Progenitor cell of endocrine pancreas (in vitro differentiated cells): Measurements from ENCODE around the gene DYNLT4. TPM values are rescaled to one million over a fixed set of nuclear protein-coding genes. Genes with fewer than 3 reads are reported as not detected.

ENCODE experiments used
- DNase-seq: peaks from one replicate; pipeline ENCODE4 v3.0.0; 2021; ENCODE audit warnings: low spot score; ENCODE audit not compliant: unreplicated experiment
- H3K27ac Mint-ChIP-seq: 2 replicates; pipeline ENCODE4 v1.8.0; 2021; ENCODE audit warnings: mild to moderate bottlenecking, moderate library complexity, mixed read lengths
- H3K27me3 Mint-ChIP-seq: 2 replicates; pipeline ENCODE4 v1.8.0; 2021; ENCODE audit warnings: mixed read lengths
- H3K36me3 Mint-ChIP-seq: 2 replicates; pipeline ENCODE4 v1.8.0; 2022; ENCODE audit warnings: mixed read lengths; ENCODE audit not compliant: insufficient read depth
- H3K4me1 Mint-ChIP-seq: 2 replicates; pipeline ENCODE4 v1.8.0; 2021; ENCODE audit warnings: low read depth, mixed read lengths
- H3K4me3 Mint-ChIP-seq: 2 replicates; pipeline ENCODE4 v1.8.0; 2021; ENCODE audit warnings: low read depth, mild to moderate bottlenecking, moderate library complexity, mixed read lengths
- H3K9me3 Mint-ChIP-seq: 2 replicates; pipeline ENCODE4 v1.8.0; 2021; ENCODE audit warnings: low read depth, mixed read lengths
- total RNA-seq: library from RNA; stranded (reverse); gene quantifications from 2 replicates; pipeline ENCODE4 v1.2.1, GENCODE V29; 2021
- TF ChIP-seq, protein P1 (sequence below): fragments of 200-600 bp; sonication (generic); IDR thresholded peaks from one replicate; pipeline ENCODE4 v1.5.0; 2021; ENCODE audit warnings: antibody characterized with exemption, mild to moderate bottlenecking; ENCODE audit not compliant: unreplicated experiment

The DYNLT4 gene
- total RNA-seq, 1 donor from 2014 or later: 0.79 TPM

DNA sequence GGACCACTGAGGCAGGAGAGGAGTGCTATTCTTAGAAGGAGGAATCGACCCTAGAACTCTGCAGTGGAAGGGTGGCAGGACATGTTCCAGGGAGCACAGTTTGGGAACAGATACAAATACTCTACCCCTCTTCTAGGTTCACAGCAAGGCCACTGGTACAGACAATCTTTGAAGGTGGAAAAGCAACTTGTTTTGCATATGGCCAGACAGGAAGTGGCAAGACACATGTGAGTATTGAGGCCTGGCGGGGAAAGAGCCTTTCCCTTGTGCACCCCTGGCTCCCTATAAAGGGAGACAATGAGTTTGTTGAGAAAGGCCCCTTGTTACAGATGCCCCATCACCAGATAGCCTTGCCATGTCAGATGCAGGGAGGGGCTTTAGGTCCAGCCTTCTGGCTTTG lies 49.7 kb downstream of the DYNLT4 start:
- Mint-ChIP-seq H3K27me3 (no peaks in the 10 kb centered on the region), H3K36me3 (peaks cover 3% of the 10 kb centered on the region), H3K4me1 (no peaks in the 10 kb centered on the region), H3K9me3 (no peaks in the 10 kb centered on the region), H3K27ac (no peak overlapping the region), H3K4me3 (no peak overlapping the region)
- DNase-seq: no peak
- TF ChIP-seq, protein P1, sequence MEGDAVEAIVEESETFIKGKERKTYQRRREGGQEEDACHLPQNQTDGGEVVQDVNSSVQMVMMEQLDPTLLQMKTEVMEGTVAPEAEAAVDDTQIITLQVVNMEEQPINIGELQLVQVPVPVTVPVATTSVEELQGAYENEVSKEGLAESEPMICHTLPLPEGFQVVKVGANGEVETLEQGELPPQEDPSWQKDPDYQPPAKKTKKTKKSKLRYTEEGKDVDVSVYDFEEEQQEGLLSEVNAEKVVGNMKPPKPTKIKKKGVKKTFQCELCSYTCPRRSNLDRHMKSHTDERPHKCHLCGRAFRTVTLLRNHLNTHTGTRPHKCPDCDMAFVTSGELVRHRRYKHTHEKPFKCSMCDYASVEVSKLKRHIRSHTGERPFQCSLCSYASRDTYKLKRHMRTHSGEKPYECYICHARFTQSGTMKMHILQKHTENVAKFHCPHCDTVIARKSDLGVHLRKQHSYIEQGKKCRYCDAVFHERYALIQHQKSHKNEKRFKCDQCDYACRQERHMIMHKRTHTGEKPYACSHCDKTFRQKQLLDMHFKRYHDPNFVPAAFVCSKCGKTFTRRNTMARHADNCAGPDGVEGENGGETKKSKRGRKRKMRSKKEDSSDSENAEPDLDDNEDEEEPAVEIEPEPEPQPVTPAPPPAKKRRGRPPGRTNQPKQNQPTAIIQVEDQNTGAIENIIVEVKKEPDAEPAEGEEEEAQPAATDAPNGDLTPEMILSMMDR: no peak

Other genes starting within 250 kb of the DYNLT4 start
- 11.8 and 13.9 TPM in 2 replicates for gene TMEM53, start 132.9 kb downstream of the DYNLT4 start, total RNA-seq
- 14.9 and 15.0 TPM in 2 replicates for gene ARMH1, start 132.6 kb downstream of the DYNLT4 start, total RNA-seq
- not detected in 2 replicates for gene RNU5D-1, start 76.2 kb downstream of the DYNLT4 start, total RNA-seq
- 26.6 and 28.7 TPM in 2 replicates for gene KIF2C, start 67.5 kb downstream of the DYNLT4 start, total RNA-seq
- gene RPS8, start 31.8 kb downstream of the DYNLT4 start, total RNA-seq: 1,808 and 1,842 TPM in 2 replicates
- 2.1 and 2.4 TPM in 2 replicates for gene BEST4, start 19.2 kb downstream of the DYNLT4 start, total RNA-seq
- 11.8 and 13.3 TPM in 2 replicates for gene PLK3, start 7.0 kb downstream of the DYNLT4 start, total RNA-seq
- 26.7 and 27.5 TPM in 2 replicates for gene BTBD19, start 1.2 kb upstream of the DYNLT4 start, total RNA-seq
- gene PTCH2, start 35.9 kb upstream of the DYNLT4 start, total RNA-seq: 2.9 and 3.0 TPM in 2 replicates
- gene EIF2B3, start 179.2 kb upstream of the DYNLT4 start, total RNA-seq: 20.1 and 21.0 TPM in 2 replicates
- 43.5 and 44.2 TPM in 2 replicates for gene HECTD3, start 204.0 kb upstream of the DYNLT4 start, total RNA-seq
- gene UROD, start 204.9 kb upstream of the DYNLT4 start, total RNA-seq: 61.5 and 64.4 TPM in 2 replicates